A673 (cell line): ENCODE measurements around the gene POLR1H.

Experiments
- CTCF ChIP-seq: fragments of 300-800, 200-600 bp; sonication (generic); conservative IDR thresholded peaks from 2 replicates; pipeline ENCODE4 v1.5.1; 2017; ENCODE audit warnings: low read depth, mild to moderate bottlenecking, antibody characterized with exemption, low read length, moderate library complexity, mixed read lengths
- EZH2 ChIP-seq: fragments of 200-600 bp; sonication (generic); IDR thresholded peaks from 2 replicates; pipeline ENCODE4 v1.6.1; 2017; ENCODE audit warnings: borderline replicate concordance, low read depth, mild to moderate bottlenecking, mixed read lengths, antibody characterized with exemption, low read length; ENCODE audit not compliant: poor library complexity, severe bottlenecking

GRCh38 chr6:30019819-30020218, 41.2 kb upstream of the POLR1H start:
- TF ChIP-seq CTCF = no peak
- no peak for TF ChIP-seq EZH2
